Measurements from ENCODE around the gene KCNIP1. TPM values are rescaled to one million over a fixed set of nuclear protein-coding genes. Genes with fewer than 3 reads are reported as not detected.

The KCNIP1 gene
- total RNA-seq, 1 experiment from 2014 or later, result not detected

DNA sequence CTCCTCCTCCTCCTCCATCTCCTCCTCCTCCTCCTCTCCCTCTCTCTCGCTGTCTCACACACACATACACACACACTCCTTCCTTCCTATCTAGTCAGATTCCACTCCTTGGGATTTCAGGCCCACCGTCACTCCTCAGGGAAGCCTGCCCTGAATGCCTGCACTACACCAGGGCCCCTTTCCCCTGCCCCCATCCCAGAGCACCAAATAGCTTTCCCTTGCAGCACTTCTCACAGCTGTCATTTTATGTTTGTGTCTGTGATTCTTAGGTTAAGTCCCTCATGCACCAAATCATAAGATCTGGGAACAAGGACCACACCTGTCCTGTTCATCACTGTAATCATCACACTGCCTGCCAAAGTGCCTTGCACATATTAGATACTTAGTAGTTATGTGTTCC, 193.2 kb downstream of the KCNIP1 start:
- no TSS peak for BruUV-seq (replicated peaks)
- Histone ChIP-seq H3K9ac (ENCODE audit: low read length) (no peak overlapping the region), H3K4me2 (ENCODE audit: low read length) (no peak overlapping the region), H3K4me3 (ENCODE audit: low read length) (no peak overlapping the region), H3K4me1 (ENCODE audit: insufficient read depth, low read length) (no peaks in the 10 kb centered on the region), H3K27me3 (ENCODE audit: low read length) (peaks cover 61% of the 10 kb centered on the region), H3K27ac (ENCODE audit: low read length) (no peak overlapping the region), H3K9me2 (replicated peaks; ENCODE audit: low read length) (no peaks in the 10 kb centered on the region), H4K20me1 (ENCODE audit: low read length) (no peaks in the 10 kb centered on the region), H3K79me2 (ENCODE audit: low read length) (no peaks in the 10 kb centered on the region), H3F3A (ENCODE audit: low read length, unreplicated experiment) (no peaks in the 10 kb centered on the region), H2AFZ (ENCODE audit: low read length) (no peak overlapping the region), H3K9me3 (ENCODE audit: low read length) (no peaks in the 10 kb centered on the region), H3K36me3 (ENCODE audit: low read depth, low read length) (no peaks in the 10 kb centered on the region)
- no peak for ATAC-seq
- ChIA-PET POLR2A (ENCODE audit: unreplicated experiment) (no interaction called here), CTCF (no interaction called here)
- TF ChIP-seq CTCF (conservative IDR thresholded peaks at IDR 0.05; ENCODE audit: low read depth, low read length) (no peak), EZH2phosphoT487 (IDR thresholded peaks at IDR 0.05; ENCODE audit: borderline replicate concordance, low read length) (no peak), EZH2 (IDR thresholded peaks at IDR 0.05; ENCODE audit: low read length, unreplicated experiment) (no peak)
- no peak for DNase-seq
- intact Hi-C loops (cut with micrococcal nuclease), result no loop called here

- ATAC-seq, result no peak
- Histone ChIP-seq H3K9me2 (replicated peaks; ENCODE audit: low read length) (no peaks in the 10 kb centered on the region), H3K79me2 (ENCODE audit: low read length) (no peaks in the 10 kb centered on the region), H3K4me2 (ENCODE audit: low read length) (no peak overlapping the region), H3K9me3 (ENCODE audit: low read length) (no peaks in the 10 kb centered on the region), H3K36me3 (ENCODE audit: low read depth, low read length) (no peaks in the 10 kb centered on the region), H2AFZ (ENCODE audit: low read length) (no peak overlapping the region), H3K27me3 (ENCODE audit: low read length) (peaks cover 51% of the 10 kb centered on the region), H3K9ac (ENCODE audit: low read length) (no peak overlapping the region), H3F3A (ENCODE audit: low read length, unreplicated experiment) (no peaks in the 10 kb centered on the region), H4K20me1 (ENCODE audit: low read length) (no peaks in the 10 kb centered on the region), H3K4me1 (ENCODE audit: insufficient read depth, low read length) (no peaks in the 10 kb centered on the region), H3K4me3 (ENCODE audit: low read length) (no peak overlapping the region), H3K27ac (ENCODE audit: low read length) (no peak overlapping the region)
- DNase-seq, result no peak
- POLR2A ChIA-PET (ENCODE audit: unreplicated experiment), result no interaction called here
- intact Hi-C loops (cut with micrococcal nuclease), result no loop called here
- CTCF ChIA-PET, result no interaction called here
- TF ChIP-seq CTCF (conservative IDR thresholded peaks at IDR 0.05; ENCODE audit: low read depth, low read length) (no peak), EZH2 (IDR thresholded peaks at IDR 0.05; ENCODE audit: low read length, unreplicated experiment) (no peak), EZH2phosphoT487 (IDR thresholded peaks at IDR 0.05; ENCODE audit: borderline replicate concordance, low read length) (no peak)
- no TSS peak for BruUV-seq (replicated peaks)
Measured at GRCh38 chr5:170700503-170700902, 196.7 kb downstream of the KCNIP1 start.

DNA sequence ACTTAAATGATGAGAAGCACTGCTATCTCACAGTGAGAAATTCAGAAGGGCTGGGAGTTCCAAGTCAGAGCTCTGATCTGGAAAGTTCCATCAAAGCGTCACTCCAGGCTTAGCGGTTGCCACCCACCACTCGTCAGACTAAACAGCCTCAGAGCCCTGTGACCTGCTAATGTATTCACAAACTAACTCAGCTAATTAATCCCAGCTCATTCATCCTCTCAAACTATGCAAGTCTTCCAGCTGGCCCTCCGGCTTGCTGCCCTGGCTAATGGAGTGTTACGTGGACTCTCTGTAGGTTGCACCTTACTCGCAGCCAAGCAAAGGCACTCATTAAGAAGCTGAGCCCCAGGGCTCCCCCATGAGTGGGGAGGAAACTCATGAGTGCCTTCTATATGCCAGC, 197.5 kb downstream of the KCNIP1 start:
- Histone ChIP-seq H3K9me3 (ENCODE audit: low read length) (no peaks in the 10 kb centered on the region), H3K4me3 (ENCODE audit: low read length) (no peak overlapping the region), H3K27me3 (ENCODE audit: low read length) (peaks cover 51% of the 10 kb centered on the region), H3K4me2 (ENCODE audit: low read length) (no peak overlapping the region), H2AFZ (ENCODE audit: low read length) (no peak overlapping the region), H4K20me1 (ENCODE audit: low read length) (no peaks in the 10 kb centered on the region), H3K4me1 (ENCODE audit: insufficient read depth, low read length) (no peaks in the 10 kb centered on the region), H3K27ac (ENCODE audit: low read length) (no peak overlapping the region), H3K9me2 (replicated peaks; ENCODE audit: low read length) (no peaks in the 10 kb centered on the region), H3K79me2 (ENCODE audit: low read length) (no peaks in the 10 kb centered on the region), H3K36me3 (ENCODE audit: low read depth, low read length) (no peaks in the 10 kb centered on the region), H3F3A (ENCODE audit: low read length, unreplicated experiment) (no peaks in the 10 kb centered on the region), H3K9ac (ENCODE audit: low read length) (no peak overlapping the region)
- BruUV-seq (replicated peaks), result no TSS peak
- intact Hi-C loops (cut with micrococcal nuclease), result no loop called here
- ATAC-seq (no peak), DNase-seq (no peak)
- POLR2A ChIA-PET (ENCODE audit: unreplicated experiment), result no interaction called here
- CTCF ChIA-PET, result no interaction called here
- TF ChIP-seq EZH2phosphoT487 (IDR thresholded peaks at IDR 0.05; ENCODE audit: borderline replicate concordance, low read length) (no peak), CTCF (conservative IDR thresholded peaks at IDR 0.05; ENCODE audit: low read depth, low read length) (no peak), EZH2 (IDR thresholded peaks at IDR 0.05; ENCODE audit: low read length, unreplicated experiment) (no peak)

All from PC-3 (cell line).